CD4-positive, alpha-beta T cell (primary cell): ENCODE results near the gene AWAT1. TPM values are rescaled to one million over a fixed set of nuclear protein-coding genes. Genes with fewer than 3 reads are reported as not detected.
"Not testable (repeated sequence)": the region's sequence is repeated elsewhere in the genome, so short reads cannot be mapped to it uniquely, and the experiment has no call there.

Source experiments
- ATAC-seq: fragments of 200-7000 bp; cut with Tn5 transposase; one replicate; pipeline ENCODE4 v1.10.0; 2022; ENCODE audit warnings: mild to moderate bottlenecking; ENCODE audit not compliant: poor library complexity
- CTCF ChIA-PET: fragments of 350-600 bp; sonication (Branson Sonifier 250); formaldehyde crosslinking; loops from one replicate; lab custom pipeline; 2021; ENCODE audit warnings: antibody characterized with exemption, inconsistent platforms; lab: Charles Lee
- POLR2A ChIA-PET: fragments of 350-600 bp; sonication (Branson Sonifier 250); formaldehyde crosslinking; loops from one replicate; lab custom pipeline; 2021; ENCODE audit warnings: antibody characterized with exemption, inconsistent platforms; lab: Charles Lee
- DNase-seq, 14 experiments: peaks; one replicate each; pipeline ENCODE4 v3.0.0-alpha.2; 2013 to 2020; ENCODE audit warnings: mixed read lengths in 2 of 14
- H3K27ac ChIP-seq, 2 donors: one replicate each; pipeline versions ENCODE4 v1.5.1 to v1.7.0; 2013; ENCODE audit warnings: low read length in 2 of 2, low read depth in 1 of 2, mild to moderate bottlenecking in 1 of 2
- H3K27me3 ChIP-seq, 2 experiments: 1 replicate in 1 of 2; 2 replicates in 1 of 2; pipeline versions ENCODE4 v1.6.1 to v1.7.0; 2013; ENCODE audit warnings: low read length in 2 of 2, control low read depth in 1 of 2, mild to moderate bottlenecking in 1 of 2, moderate library complexity in 1 of 2; ENCODE audit not compliant: insufficient read depth in 2 of 2, control insufficient read depth in 1 of 2
- H3K36me3 ChIP-seq: one replicate; pipeline ENCODE4 v1.6.1; 2013; ENCODE audit warnings: low read length, control low read depth; ENCODE audit not compliant: insufficient read depth
- H3K4me1 ChIP-seq: one replicate; pipeline ENCODE4 v1.6.1; 2013; ENCODE audit warnings: low read length, control low read depth; ENCODE audit not compliant: insufficient read depth
- H3K4me3 ChIP-seq: one replicate; pipeline ENCODE4 v1.5.1; 2013; ENCODE audit warnings: mild to moderate bottlenecking, low read length, moderate library complexity
- H3K9me3 ChIP-seq, 2 experiments: 1 replicate in 1 of 2; 2 replicates in 1 of 2; pipeline versions ENCODE4 v1.6.1 to v1.7.0; 2013; ENCODE audit warnings: low read length in 2 of 2, mild to moderate bottlenecking in 2 of 2, control low read depth in 1 of 2, moderate library complexity in 1 of 2; ENCODE audit not compliant: control insufficient read depth in 1 of 2, insufficient read depth in 1 of 2
- H3K27ac Mint-ChIP-seq: one replicate; pipeline ENCODE4 v1.8.0; 2020; ENCODE audit warnings: mixed read lengths
- H3K27me3 Mint-ChIP-seq: one replicate; pipeline ENCODE4 v1.8.0; 2021; ENCODE audit warnings: mixed read lengths
- H3K36me3 Mint-ChIP-seq: one replicate; pipeline ENCODE4 v1.8.0; 2021; ENCODE audit warnings: low read depth, mixed read lengths
- H3K4me1 Mint-ChIP-seq: one replicate; pipeline ENCODE4 v1.8.0; 2021; ENCODE audit warnings: low read depth, mixed read lengths
- H3K4me3 Mint-ChIP-seq: one replicate; pipeline ENCODE4 v1.8.0; 2020; ENCODE audit warnings: mild to moderate bottlenecking, mixed read lengths
- H3K9me3 Mint-ChIP-seq: one replicate; pipeline ENCODE4 v1.8.0; 2020; ENCODE audit warnings: mixed read lengths
- intact Hi-C, 2 experiments: fragments of 100-400 bp; cut with DNase I in 1 of 2; cut with micrococcal nuclease in 1 of 2; formaldehyde crosslinking; loops; one replicate each; pipeline versions ENCODE4 v1.15.1 to v1.9.0; 2023 to 2025; cut with DNase I, micrococcal nuclease
- total RNA-seq, 174 experiments: library from RNA in 2 of 174; stranded (reverse) in 2 of 174; gene quantifications; one replicate each; pipeline ENCODE4 v1.2.3 and lab custom pipeline; 2021 to 2026
- TF ChIP-seq, protein P1 (sequence below): fragments of 200-600 bp; IDR thresholded peaks from one replicate; pipeline ENCODE4 v1.8.0; 2022; ENCODE audit warnings: antibody characterized with exemption, mild to moderate bottlenecking

The AWAT1 gene
- total RNA-seq, 2 experiments from 2014 or later, result not detected

DNA sequence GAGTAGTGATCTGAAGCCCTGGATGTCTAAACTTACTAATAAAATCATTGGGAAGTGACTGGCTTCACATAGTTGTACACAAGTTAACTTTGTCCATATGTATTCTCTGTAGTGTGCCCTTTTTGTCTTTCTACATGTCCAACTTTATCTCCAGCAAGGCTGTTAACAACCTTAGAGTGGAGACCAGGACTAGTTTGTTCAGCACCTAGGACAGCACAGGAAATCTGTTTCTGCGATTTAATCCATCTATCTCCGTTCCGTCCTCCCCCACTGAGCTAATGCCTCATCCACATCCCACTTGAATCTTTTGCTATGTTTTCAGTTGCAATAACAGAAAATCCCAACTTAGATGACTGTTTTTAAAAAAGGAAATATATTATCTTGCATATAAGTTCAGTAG lies 30.3 kb downstream of the AWAT1 start:
- no peaks in the 10 kb centered on the region for H3K4me1 Mint-ChIP-seq
- no peaks in the 10 kb centered on the region for H3K9me3 Mint-ChIP-seq
- ChIA-PET CTCF (no interaction called here), POLR2A (no interaction called here)
- H3K36me3 ChIP-seq, result no peaks in the 10 kb centered on the region
- intact Hi-C loops, result no loop called here
- H3K27ac Mint-ChIP-seq, result no peak overlapping the region
- TF ChIP-seq, protein P1, sequence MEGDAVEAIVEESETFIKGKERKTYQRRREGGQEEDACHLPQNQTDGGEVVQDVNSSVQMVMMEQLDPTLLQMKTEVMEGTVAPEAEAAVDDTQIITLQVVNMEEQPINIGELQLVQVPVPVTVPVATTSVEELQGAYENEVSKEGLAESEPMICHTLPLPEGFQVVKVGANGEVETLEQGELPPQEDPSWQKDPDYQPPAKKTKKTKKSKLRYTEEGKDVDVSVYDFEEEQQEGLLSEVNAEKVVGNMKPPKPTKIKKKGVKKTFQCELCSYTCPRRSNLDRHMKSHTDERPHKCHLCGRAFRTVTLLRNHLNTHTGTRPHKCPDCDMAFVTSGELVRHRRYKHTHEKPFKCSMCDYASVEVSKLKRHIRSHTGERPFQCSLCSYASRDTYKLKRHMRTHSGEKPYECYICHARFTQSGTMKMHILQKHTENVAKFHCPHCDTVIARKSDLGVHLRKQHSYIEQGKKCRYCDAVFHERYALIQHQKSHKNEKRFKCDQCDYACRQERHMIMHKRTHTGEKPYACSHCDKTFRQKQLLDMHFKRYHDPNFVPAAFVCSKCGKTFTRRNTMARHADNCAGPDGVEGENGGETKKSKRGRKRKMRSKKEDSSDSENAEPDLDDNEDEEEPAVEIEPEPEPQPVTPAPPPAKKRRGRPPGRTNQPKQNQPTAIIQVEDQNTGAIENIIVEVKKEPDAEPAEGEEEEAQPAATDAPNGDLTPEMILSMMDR, result no peak
- H3K27me3 Mint-ChIP-seq, result no peaks in the 10 kb centered on the region
- no peaks in the 10 kb centered on the region for H3K9me3 ChIP-seq
- no peaks in the 10 kb centered on the region for H3K27me3 ChIP-seq
- no peak overlapping the region for H3K4me3 ChIP-seq
- H3K27ac ChIP-seq, result no peak overlapping the region
- H3K4me3 Mint-ChIP-seq, result no peak overlapping the region
- ATAC-seq, result no peak
- DNase-seq, result no peak
- no peaks in the 10 kb centered on the region for H3K36me3 Mint-ChIP-seq
- no peaks in the 10 kb centered on the region for H3K4me1 ChIP-seq

DNA sequence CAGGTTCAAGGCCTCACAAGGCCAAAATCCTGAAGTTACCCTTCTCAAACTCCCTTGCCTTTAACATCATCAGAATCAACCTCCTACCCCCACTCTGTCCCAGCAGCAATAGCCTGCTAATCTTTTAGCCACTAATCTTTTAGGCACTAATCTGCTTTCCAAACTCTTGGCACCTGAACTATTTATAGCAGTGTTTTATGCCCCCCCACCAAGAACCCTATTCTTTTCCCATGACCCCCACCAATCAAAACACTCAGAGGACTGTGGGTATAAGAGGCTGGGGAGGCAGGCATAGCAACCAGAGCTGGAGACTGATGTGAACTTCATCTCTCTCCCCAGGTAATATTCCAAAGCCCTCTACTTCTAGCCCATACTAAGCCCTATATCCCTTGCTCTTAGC lies 33.6 kb downstream of the AWAT1 start, which contains the start of gene ARR3:
TSS of gene ARR3 (plus strand) at position 301 of the 400 bp plus-strand sequence. CDS start 1,052 bp downstream, outside the sequence.
- TF ChIP-seq, protein P1, result no peak
- Histone ChIP-seq H3K27ac (no peak within 1 kb of the TSS), H3K4me1 (no peaks in the 10 kb centered on the region), H3K36me3 (no peaks in the 10 kb centered on the region), H3K4me3 (no peak within 1 kb of the TSS), H3K27me3 (no peaks in the 10 kb centered on the region), H3K9me3 (no peaks in the 10 kb centered on the region)
- ATAC-seq, result no peak
- no peaks in the 10 kb centered on the region for H3K27me3 Mint-ChIP-seq
- no peaks in the 10 kb centered on the region for H3K36me3 Mint-ChIP-seq
- H3K27ac Mint-ChIP-seq, result no peak within 1 kb of the TSS
- H3K9me3 Mint-ChIP-seq, result no peaks in the 10 kb centered on the region
- no peaks in the 10 kb centered on the region for H3K4me1 Mint-ChIP-seq
- intact Hi-C loops, result no loop called here
- ChIA-PET POLR2A (no interaction called here), CTCF (no interaction called here)
- no peak within 1 kb of the TSS for H3K4me3 Mint-ChIP-seq
- DNase-seq, result no peak

DNA sequence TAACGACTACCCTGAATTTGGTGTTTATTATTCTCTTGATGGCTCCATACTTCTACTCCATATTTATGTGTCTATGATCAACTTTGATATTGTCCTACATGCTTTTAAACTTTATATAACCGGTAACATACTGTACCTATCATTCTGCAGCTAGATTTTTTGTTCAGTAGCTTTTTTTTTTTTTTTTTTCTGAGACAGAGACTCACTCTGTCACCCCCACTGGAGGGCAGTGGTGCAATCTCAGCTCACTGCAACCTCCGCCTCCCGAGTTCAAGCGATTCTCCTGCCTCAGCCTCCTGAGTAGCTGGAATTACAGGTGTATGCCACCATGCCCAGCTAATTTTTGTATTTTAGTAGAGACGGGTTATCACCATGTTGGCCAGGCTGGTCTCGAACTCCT lies 39.6 kb downstream of the AWAT1 start:
- CTCF ChIA-PET, result interaction anchor here (0.6 to 1.2 kb wide), 3 partner anchors 11 to 1006 kb away, joined by 3 read pairs; no protein-coding TSS in a partner anchor
- DNase-seq, H3K27ac Mint-ChIP-seq, H3K9me3 Mint-ChIP-seq, ATAC-seq, H3K27me3 Mint-ChIP-seq, H3K36me3 ChIP-seq, POLR2A ChIA-PET, H3K4me1 ChIP-seq, intact Hi-C loops, H3K27ac ChIP-seq, H3K9me3 ChIP-seq, H3K27me3 ChIP-seq, H3K4me3 Mint-ChIP-seq, H3K4me1 Mint-ChIP-seq, H3K36me3 Mint-ChIP-seq, H3K4me3 ChIP-seq: not testable (repeated sequence)

DNA sequence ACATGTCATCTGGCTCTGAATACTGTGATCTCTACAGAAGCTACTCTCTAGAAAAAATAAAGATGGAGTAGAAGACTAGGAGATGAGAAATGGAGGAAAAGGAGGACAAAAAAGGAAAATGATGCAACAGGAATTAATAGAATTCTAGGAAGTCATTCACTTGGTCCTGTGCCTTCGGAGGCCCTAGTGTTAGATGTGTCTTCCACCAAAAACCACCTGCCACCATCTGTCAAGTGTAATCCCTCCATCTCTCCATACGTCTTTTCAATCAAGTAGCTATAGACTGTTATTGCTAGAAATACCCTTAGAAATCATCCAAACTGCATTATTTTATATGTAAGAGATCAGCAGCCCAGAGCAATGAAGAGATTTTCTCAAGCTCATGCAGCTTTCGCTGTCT lies 44.6 kb downstream of the AWAT1 start:
- peaks cover 15% of the 10 kb centered on the region for H3K36me3 Mint-ChIP-seq
- H3K27ac ChIP-seq, result no peak overlapping the region
- H3K4me3 Mint-ChIP-seq, result no peak overlapping the region
- no peaks in the 10 kb centered on the region for H3K27me3 ChIP-seq
- POLR2A ChIA-PET, result no interaction called here
- H3K27me3 Mint-ChIP-seq, result no peaks in the 10 kb centered on the region
- H3K27ac Mint-ChIP-seq, result no peak overlapping the region
- no peak for DNase-seq
- CTCF ChIA-PET, result no interaction called here
- intact Hi-C loops, result no loop called here
- no peak overlapping the region for H3K4me3 ChIP-seq
- H3K9me3 Mint-ChIP-seq, result no peaks in the 10 kb centered on the region
- ATAC-seq, result no peak
- TF ChIP-seq, protein P1, result no peak
- H3K36me3 ChIP-seq, result no peaks in the 10 kb centered on the region
- no peaks in the 10 kb centered on the region for H3K4me1 Mint-ChIP-seq
- H3K4me1 ChIP-seq, result no peaks in the 10 kb centered on the region
- no peaks in the 10 kb centered on the region for H3K9me3 ChIP-seq
